Skin epidermis (tissue), 12 donors: ENCODE measurements around the gene FYN.

Source experiments
- H3K27ac ChIP-seq, 21 experiments: fragments of 200-600 bp; sonication (generic) in 11 of 21; one replicate each; pipeline ENCODE4 v1.5.0; 2020; ENCODE audit warnings: mild to moderate bottlenecking in 3 of 21, inconsistent platforms in 2 of 21, moderate library complexity in 2 of 21
- H3K4me3 ChIP-seq, 7 experiments: fragments of 200-600 bp; sonication (generic) in 2 of 7; one replicate each; pipeline ENCODE4 v1.5.0; 2020; ENCODE audit warnings: inconsistent platforms in 2 of 7, mild to moderate bottlenecking in 2 of 7, moderate library complexity in 1 of 7

Gene FYN

GRCh38 chr6:111709615-111710398 lies 163.4 kb downstream of the FYN start:
- Histone ChIP-seq H3K27ac (peak overlapping the region in 11 of 21 experiments; percentile 6 to 64 (median 49)), H3K4me3 (peak overlapping the region in 3 of 7 experiments; percentile 9 to 25 (median 17))

GRCh38 chr6:111709201-111709600 lies 164.1 kb downstream of the FYN start:
- Histone ChIP-seq H3K27ac (no peak overlapping the region), H3K4me3 (no peak overlapping the region)

GRCh38 chr6:111707773-111708172 lies 165.5 kb downstream of the FYN start:
- Histone ChIP-seq H3K27ac (peak overlapping the region in 1 of 21 experiments; percentile 43), H3K4me3 (no peak overlapping the region)

- H3K27ac ChIP-seq: peak overlapping the region in 2 of 21 experiments; percentile 43 to 44
- no peak overlapping the region for H3K4me3 ChIP-seq
These were observed 166.3 kb downstream of the FYN start for GRCh38 chr6:111706841-111707391.

- no peak overlapping the region for H3K27ac ChIP-seq
- H3K4me3 ChIP-seq: no peak overlapping the region
These were observed 169.5 kb downstream of the FYN start for GRCh38 chr6:111703723-111704122.

GRCh38 chr6:111702268-111702667 lies 171.0 kb downstream of the FYN start:
- Histone ChIP-seq H3K27ac (no peak overlapping the region), H3K4me3 (no peak overlapping the region)

GRCh38 chr6:111701146-111701545 lies 172.1 kb downstream of the FYN start:
- H3K27ac ChIP-seq: no peak overlapping the region
- H3K4me3 ChIP-seq: no peak overlapping the region

GRCh38 chr6:111700135-111700690 lies 173.0 kb downstream of the FYN start:
- no peak overlapping the region for H3K4me3 ChIP-seq

GRCh38 chr6:111699123-111699522 lies 174.1 kb downstream of the FYN start:
- Histone ChIP-seq H3K27ac (no peak overlapping the region), H3K4me3 (no peak overlapping the region)

More at GRCh38 chr6:111700135-111700690, 173.0 kb downstream of the FYN start:
- H3K27ac ChIP-seq: no peak overlapping the region

GRCh38 chr6:111696814-111697213 lies 176.4 kb downstream of the FYN start:
- Histone ChIP-seq H3K27ac (no peak overlapping the region), H3K4me3 (no peak overlapping the region)

GRCh38 chr6:111692327-111693164 lies 180.7 kb downstream of the FYN start:
- Histone ChIP-seq H3K4me3 (no peak overlapping the region), H3K27ac (peak overlapping the region in 9 of 21 experiments; percentile 9 to 67 (median 24))

- Histone ChIP-seq H3K4me3 (no peak overlapping the region), H3K27ac (peak overlapping the region in 7 of 21 experiments; percentile 9 to 61 (median 42))
These were observed 181.7 kb downstream of the FYN start for GRCh38 chr6:111691345-111692225.

- Histone ChIP-seq H3K27ac (no peak overlapping the region), H3K4me3 (no peak overlapping the region)
These were observed 183.3 kb downstream of the FYN start for GRCh38 chr6:111689946-111690345.

- Histone ChIP-seq H3K27ac (no peak overlapping the region), H3K4me3 (no peak overlapping the region)
These were observed 183.8 kb downstream of the FYN start for GRCh38 chr6:111689419-111689818.

GRCh38 chr6:111688331-111688730 lies 184.9 kb downstream of the FYN start:
- Histone ChIP-seq H3K4me3 (no peak overlapping the region), H3K27ac (no peak overlapping the region)

GRCh38 chr6:111687652-111688051 lies 185.6 kb downstream of the FYN start:
- peak overlapping the region in 1 of 21 experiments; percentile 89 for H3K27ac ChIP-seq

GRCh38 chr6:111686932-111687266 lies 186.4 kb downstream of the FYN start:
- H3K4me3 ChIP-seq: no peak overlapping the region
- H3K27ac ChIP-seq: peak overlapping the region in 5 of 21 experiments; percentile 47 to 89 (median 82)

More at GRCh38 chr6:111687652-111688051, 185.6 kb downstream of the FYN start:
- no peak overlapping the region for H3K4me3 ChIP-seq

- H3K27ac ChIP-seq: peak overlapping the region in 12 of 21 experiments; percentile 13 to 89 (median 45)
- H3K4me3 ChIP-seq: no peak overlapping the region
These were observed 186.9 kb downstream of the FYN start for GRCh38 chr6:111686249-111686931.
